ENCODE results near the gene PXDC1.

GRCh38 chr6:3788408-3789017 is 37.0 kb upstream of the PXDC1 start:
- no peak for TF ChIP-seq POLR2AphosphoS5 (IDR thresholded peaks at IDR 0.05; ENCODE audit: low read depth, low read length)
- TF ChIP-seq CTCF (IDR thresholded peaks at IDR 0.05 in 2 of 3, conservative IDR thresholded peaks at IDR 0.05 in 1 of 3; ENCODE audit: borderline replicate concordance in 1 of 3, insufficient read depth in 1 of 3, low read depth in 2 of 3, low read length in 2 of 3) = no peak
- TF ChIP-seq SIN3A (IDR thresholded peaks at IDR 0.05; ENCODE audit: low read depth) = no peak
- TF ChIP-seq JUND (IDR thresholded peaks at IDR 0.05) = no peak
- TF ChIP-seq POLR2A (IDR thresholded peaks at IDR 0.05; ENCODE audit: borderline replicate concordance, extremely low read depth, insufficient read depth, insufficient read length) = no peak
- TF ChIP-seq YY1 (IDR thresholded peaks at IDR 0.05; ENCODE audit: extremely low read depth, insufficient replicate concordance, low read depth, low read length) = no peak
- no peak for TF ChIP-seq REST (IDR thresholded peaks at IDR 0.05; ENCODE audit: low read depth)
